ENCODE data around the gene DLGAP3.

The DLGAP3 gene

GRCh38 chr1:34864759-34865158 lies 64.7 kb downstream of the DLGAP3 start:
- no peak for DNase-seq

GRCh38 chr1:34863501-34863900 lies 65.9 kb downstream of the DLGAP3 start:
- no peak for DNase-seq

- DNase-seq: peak; percentile 96 to 97
These were observed 69.8 kb downstream of the DLGAP3 start, which contains the start of gene SMIM12 for GRCh38 chr1:34859446-34860200. TSS of gene SMIM12 (minus strand) at chr1:34859749. CDS start at chr1:34855977, 3,772 bp downstream.

GRCh38 chr1:34858901-34859445 lies 70.5 kb downstream of the DLGAP3 start:
- peak in 1 of 2 donors; percentile 32 for DNase-seq

GRCh38 chr1:34856697-34857096 lies 72.8 kb downstream of the DLGAP3 start:
- DNase-seq: no peak

- peak; percentile 94 for DNase-seq
These were observed 76.7 kb downstream of the DLGAP3 start for GRCh38 chr1:34852677-34853217.

- DNase-seq: no peak
These were observed 77.9 kb downstream of the DLGAP3 start for GRCh38 chr1:34851431-34852105.

- DNase-seq: no peak
These were observed 79.1 kb downstream of the DLGAP3 start for GRCh38 chr1:34850382-34850781.

- DNase-seq: no peak
These were observed 82.4 kb downstream of the DLGAP3 start for GRCh38 chr1:34847094-34847493.

- DNase-seq: no peak
These were observed 83.2 kb downstream of the DLGAP3 start for GRCh38 chr1:34846265-34846664.

GRCh38 chr1:34845131-34845901 lies 84.1 kb downstream of the DLGAP3 start:
- DNase-seq: no peak

- no peak for DNase-seq
These were observed 85.2 kb downstream of the DLGAP3 start for GRCh38 chr1:34844252-34844634.

GRCh38 chr1:34843392-34844251 lies 85.8 kb downstream of the DLGAP3 start:
- no peak for DNase-seq

GRCh38 chr1:34842952-34843371 lies 86.5 kb downstream of the DLGAP3 start:
- DNase-seq: no peak

GRCh38 chr1:34842073-34842472 lies 87.4 kb downstream of the DLGAP3 start:
- no peak for DNase-seq

- DNase-seq: no peak
These were observed 89.0 kb downstream of the DLGAP3 start for GRCh38 chr1:34840426-34840825.

- DNase-seq: no peak
These were observed 89.7 kb downstream of the DLGAP3 start for GRCh38 chr1:34839526-34840305.

GRCh38 chr1:34833711-34834110 lies 95.7 kb downstream of the DLGAP3 start:
- no peak for DNase-seq

GRCh38 chr1:34831721-34832246 lies 97.7 kb downstream of the DLGAP3 start:
- no peak for DNase-seq

- DNase-seq: no peak
These were observed 100.2 kb downstream of the DLGAP3 start for GRCh38 chr1:34829250-34829649.

GRCh38 chr1:34828611-34829010 lies 100.8 kb downstream of the DLGAP3 start:
- no peak for DNase-seq

Measured in inflammatory macrophage (primary cell).